Measurements from ENCODE around the gene PLSCR5.

Gene PLSCR5, protein sequence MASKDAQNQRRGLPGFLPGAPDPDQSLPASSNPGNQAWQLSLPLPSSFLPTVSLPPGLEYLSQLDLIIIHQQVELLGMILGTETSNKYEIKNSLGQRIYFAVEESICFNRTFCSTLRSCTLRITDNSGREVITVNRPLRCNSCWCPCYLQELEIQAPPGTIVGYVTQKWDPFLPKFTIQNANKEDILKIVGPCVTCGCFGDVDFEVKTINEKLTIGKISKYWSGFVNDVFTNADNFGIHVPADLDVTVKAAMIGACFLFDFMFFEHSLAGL

DNA sequence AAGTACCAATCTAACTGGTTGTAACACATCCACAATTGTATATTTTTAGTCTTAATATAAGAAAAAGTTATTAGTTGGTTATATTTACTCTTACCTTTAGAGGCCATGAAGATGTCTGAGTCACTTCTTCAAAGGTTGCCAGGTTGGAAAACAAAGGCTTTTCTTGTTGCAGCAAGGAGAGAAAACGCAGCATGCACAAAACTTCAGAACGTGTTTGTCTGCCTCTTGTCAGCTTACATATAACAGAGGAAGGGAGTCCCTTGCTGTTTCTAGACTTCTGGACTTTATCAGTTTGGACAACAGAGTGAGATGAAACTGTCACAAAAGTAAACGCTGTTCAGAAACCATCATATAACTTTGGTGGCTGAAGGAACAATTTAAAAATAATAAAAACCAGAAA, at the start of gene PLSCR5:
Gene PLSCR5 (minus strand): TSS at position 241 of the 400 bp plus-strand sequence. CDS start 134 bp downstream, at position 107.
- no peak for DNase-seq

DNA sequence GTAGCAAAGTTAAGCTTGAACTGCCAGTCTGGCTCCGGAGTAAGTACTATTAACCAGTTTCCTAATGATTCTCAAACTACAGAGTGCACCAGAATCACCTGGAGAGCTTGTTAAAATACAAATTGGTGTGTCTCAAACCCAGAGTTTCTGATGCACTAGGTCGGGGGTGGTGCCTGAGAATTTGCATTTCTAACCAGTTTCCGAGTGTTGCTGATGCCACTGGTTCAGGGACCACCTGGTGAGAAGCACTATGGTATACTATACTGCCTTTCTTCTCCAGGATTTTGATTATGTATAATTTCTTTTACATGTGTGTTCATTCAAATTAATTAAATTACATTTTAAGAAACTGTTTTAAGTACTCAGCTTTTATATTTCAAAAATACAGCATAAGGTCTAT, 48.8 kb upstream of the PLSCR5 start:
- DNase-seq, result no peak

DNA sequence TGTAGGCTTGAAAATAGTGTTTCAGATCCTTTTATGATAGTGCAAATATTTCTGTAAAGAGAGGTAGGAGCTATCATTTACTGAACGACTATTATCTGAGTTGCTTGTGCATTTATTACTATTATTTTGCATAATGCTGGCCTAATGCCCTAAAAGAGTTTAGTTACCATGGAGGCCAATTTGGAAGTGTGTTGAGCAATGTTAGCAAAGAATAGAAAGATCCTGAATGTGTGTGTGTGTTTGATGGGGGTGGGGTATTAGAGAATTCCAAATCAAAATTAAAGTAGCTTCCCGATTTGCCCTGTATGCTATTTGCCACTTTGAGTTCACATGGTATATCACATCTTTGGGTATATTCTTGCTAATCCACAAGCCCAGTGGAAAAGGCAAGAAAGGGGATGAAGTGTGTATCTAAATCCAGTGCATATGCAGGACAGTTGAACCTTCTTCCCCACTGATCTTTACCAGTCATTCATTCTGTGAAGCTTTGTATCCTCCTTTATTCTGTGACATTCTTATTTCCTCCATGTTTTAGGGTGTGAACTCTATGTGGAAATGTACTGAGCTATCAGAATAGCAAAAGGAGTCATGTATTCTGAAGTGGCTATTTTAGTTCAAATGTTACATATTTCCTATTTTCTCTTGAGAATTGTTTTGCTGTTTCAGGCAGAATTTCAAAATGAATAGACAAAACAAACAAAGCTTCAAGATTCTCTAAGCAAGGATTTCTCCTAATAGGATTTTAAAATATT, 45.7 kb upstream of the PLSCR5 start:
- no peak for DNase-seq

DNA sequence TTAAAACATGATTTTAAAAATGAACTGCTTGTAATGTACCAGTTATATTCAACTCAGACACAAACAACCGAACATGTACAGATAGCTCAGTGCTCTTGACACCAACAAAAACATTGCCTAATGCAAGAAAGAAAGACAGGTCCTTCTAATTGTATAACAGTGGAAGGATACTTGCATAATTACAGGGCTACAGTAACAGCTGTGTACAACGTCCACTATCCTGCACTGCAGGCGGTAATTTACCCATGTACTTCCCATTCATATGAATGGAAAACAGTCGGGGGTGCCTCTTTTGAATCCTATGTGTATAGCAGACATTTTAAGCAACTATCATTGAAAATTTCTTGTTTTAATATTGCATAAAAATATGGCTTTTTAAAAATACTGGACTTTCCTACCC, 41.1 kb upstream of the PLSCR5 start:
- no peak for DNase-seq

DNA sequence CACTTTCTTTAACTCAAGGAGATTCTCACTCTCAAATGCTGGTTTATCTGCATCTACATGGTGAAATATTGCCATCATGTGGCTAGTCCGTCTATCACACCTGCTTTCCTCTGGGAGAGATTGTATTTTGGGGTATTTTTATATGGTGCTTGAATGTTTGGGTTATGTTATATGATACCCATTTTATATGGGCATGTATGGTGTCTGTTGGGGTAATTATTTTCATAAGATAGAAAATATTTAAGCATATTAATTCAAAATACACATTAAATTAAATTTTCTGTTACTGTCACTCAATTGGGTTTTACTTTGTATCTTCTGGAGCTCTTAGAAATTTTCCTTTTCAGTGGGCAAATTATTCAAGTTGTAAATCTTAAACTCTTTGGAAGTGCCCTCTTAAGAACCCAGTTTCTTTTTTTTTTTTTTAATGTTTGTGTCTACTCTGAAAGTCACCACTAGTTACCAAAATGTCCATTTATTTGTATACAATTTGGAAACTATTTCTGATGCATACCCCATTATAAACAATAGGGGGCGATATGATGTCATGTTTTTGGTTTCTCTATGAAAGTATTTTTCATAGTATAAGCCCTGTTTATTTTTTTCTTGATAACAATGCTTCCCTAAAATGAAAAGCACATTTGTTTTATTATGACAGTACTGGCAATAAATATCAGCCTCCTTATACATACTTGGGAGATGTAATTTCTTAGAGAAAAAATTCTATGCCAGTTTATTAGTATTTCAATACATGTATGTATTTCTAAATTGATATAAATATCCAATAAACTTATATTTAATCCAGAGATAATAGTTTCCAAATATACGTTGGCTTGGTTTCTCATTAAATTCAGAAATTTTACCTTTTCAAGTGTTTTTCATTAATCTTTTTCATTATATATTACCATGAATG, 36.1 kb upstream of the PLSCR5 start:
- peak; percentile 2 for DNase-seq

DNA sequence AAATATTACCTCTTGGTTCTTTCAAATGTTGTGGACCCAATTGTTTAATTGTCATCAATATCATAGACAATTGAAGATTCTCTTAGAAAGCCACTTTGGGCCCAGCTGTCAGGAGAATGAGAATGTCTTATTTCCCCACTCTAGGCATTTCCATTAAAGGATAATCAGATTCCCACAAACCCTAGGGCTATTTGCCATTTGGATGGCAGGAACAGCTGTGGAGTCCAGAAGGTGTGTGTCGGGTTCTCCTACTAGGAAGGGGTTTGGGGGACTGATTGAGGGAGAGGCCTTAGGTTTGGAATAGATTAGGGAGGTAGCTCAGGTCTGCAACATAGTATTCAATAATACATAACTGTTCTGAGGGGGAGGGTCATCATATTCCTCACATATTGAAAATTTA, 35.2 kb upstream of the PLSCR5 start:
- DNase-seq, result no peak

DNA sequence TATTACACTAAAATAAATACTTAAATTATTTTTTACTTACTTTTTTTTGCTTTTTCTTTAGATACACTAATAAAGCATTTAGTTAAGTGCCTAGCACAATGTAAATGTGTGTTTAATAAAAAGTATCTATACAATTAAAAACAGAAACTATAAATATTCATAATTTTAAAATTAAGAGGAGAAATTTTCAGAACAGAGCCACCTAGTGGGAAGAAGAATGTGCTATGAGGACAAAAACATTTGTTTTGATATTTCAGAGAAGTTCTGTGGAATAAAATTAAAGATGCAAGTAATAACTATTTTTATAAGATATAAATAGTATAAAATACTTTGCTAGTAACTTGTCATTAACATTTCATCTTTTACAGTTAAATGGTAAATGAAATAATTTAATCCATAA, 33.6 kb upstream of the PLSCR5 start:
- DNase-seq, result no peak

DNA sequence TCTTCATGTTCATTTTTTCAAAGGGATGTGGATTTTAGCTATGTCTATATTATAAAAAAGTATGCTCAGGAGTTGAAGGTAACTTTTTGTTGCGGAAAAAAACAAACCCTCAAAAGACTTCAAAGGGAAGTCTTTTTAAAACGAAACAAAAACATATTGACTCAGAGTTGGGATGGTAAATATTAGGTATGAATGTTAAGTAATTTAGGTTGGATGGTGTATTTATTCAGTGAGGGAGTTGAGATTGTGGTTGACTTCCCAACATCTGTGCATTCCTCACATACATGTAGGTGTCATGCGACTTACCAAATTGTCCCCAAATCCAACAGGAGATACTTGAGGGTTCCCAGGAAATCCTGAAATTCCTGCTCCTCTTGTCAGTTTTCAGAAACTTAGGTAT, 32.7 kb upstream of the PLSCR5 start:
- DNase-seq, result no peak

DNA sequence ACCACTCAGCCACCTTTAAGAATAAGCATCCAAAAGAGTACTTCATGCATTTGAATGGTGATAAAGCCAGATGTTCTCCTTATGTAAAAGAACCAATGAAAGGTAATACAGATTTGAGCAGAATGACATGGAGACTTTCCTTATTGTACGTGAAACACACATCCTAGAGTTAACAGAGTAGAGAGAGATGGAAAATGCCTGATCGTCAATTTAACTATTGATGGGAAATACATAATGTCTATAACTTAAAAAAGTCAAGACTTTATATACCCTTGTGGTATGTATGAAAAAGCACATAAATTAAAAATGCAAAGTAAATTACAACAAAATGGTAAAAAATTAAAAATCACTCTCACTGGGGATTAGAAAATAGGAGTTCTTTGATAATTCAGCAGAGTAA, 31.7 kb upstream of the PLSCR5 start:
- no peak for DNase-seq

DNA sequence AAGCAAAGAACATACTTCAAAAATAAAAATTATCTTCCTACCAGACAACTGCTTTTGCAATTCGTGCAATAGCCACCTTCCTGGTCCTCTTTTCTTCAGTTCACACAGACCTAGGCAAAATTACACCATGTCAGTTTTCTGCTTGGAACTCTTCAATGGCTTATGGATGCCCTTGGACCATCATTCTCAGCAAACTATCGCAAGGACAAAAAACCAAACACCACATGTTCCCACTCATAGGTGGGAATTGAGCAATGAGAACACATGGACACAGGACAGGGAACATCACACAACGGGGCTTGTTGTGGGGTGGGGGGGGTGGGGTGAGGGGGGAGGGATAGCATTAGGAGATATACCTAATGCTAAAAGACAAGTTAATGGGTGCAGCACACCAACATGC, 29.2 kb upstream of the PLSCR5 start:
- DNase-seq, result no peak

DNA sequence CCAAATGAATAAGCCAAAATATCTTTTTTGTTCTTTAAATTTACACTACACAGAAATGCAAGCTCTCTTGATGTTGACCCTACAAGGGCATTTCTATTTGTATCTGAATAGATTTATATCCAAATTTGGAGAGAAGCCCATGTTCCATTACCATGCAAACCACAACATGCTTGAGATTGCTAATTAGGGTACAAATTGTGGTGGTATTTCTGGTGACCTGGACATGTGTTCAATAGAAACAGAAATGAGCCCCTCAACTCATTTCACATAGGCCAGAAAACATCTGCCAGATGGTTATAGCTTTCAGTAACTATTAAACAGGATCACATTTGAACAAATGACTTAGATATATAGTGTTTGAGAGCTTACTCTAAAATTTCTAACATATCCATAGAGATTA, 23.5 kb upstream of the PLSCR5 start:
- no peak for DNase-seq

DNA sequence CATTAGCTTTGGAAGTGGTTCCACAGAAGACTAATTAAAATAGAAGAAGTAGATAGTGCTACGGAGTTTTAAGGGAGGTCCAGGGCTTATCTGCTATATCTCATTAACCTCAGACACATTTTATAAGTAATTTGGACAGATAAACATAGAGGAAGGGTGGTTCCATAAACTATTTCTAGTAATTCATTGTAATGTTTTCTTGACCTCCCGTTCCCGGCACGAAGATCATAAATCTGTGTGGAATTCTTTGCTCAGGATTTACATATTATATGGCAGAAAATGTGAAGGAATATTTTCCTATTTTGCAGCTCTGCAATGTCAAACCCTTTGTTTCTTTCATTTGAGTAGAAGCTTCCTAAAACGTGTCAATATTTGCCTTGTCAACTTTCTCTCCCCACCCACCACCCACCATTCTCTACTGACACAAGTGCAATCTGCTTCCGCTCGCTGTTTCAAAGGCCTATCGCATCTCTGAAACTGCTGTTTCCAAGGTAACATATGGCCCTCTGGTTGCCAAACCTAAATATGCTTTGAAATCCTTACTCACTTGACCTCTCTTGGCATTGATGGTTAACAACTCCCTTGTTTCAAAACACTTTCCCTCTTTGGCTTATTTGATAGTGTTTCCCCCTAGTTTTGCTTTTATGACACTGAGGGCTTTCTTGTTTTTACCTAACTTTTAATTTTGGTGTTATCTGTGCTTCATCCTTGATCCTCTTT, 21.4 kb upstream of the PLSCR5 start:
- no peak for DNase-seq

DNA sequence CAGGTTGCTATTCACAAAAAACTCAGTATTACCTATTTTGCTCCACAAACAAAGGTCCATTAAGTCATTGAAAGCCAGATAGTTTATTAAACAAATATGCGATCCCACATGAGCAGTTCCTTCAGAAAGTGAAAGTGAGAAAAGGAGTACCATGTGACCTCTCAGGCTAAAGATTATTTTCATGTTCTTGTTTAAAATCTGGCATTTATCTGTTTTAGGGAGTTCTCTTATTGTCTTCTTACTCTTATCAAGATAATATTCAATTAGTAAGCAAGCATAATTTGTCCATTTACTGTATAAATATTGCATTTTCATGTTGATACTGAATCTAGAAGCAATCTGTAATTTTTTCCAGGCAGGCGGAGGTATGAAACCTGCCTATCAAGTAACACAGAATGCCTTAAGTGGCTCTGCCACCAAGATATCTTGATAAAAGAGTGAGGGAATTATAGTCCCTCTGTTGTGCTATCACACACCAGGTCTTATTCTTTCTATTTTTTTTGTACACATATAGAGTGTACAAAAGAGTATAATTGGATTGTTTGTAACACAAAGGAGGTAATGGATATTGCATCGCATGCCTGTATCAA, 20.1 kb upstream of the PLSCR5 start:
- no peak for DNase-seq

DNA sequence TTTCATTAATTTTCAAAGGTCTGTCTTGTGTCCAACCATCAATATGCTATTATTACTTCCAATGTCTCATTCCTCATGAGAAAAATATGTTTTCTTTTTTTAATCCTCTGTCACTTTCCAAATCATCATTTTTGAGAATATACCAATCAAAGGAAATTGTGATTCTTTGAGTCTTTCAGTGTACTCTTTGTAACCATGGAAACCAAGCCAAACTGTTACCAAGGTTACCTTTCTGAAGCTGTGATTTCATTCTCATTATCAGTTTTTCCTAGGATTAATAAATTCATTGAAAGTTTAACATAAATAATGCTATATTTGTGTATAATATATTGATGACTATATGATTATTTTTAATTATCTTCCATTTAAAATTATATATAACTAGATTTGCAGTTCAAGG, 16.6 kb upstream of the PLSCR5 start:
- no peak for DNase-seq

DNA sequence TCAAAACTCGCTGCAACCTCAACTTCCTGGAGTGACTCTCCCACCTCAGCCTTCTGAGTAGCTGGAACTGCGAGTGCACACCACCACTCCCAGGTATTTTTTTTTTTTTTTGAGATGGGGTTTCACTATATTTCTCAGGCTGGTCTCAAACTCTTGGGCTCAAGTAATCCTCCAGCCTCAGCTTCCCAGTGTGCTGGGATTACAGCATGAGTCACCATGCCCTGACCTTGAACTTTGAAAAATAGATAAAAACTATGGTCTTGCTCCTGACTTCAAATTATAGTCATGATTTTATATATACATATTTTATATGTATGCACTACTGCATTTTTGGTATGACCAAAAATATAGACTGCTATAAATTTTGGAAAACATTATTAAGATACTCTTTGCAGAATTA, 6.9 kb upstream of the PLSCR5 start:
- no peak for DNase-seq

DNA sequence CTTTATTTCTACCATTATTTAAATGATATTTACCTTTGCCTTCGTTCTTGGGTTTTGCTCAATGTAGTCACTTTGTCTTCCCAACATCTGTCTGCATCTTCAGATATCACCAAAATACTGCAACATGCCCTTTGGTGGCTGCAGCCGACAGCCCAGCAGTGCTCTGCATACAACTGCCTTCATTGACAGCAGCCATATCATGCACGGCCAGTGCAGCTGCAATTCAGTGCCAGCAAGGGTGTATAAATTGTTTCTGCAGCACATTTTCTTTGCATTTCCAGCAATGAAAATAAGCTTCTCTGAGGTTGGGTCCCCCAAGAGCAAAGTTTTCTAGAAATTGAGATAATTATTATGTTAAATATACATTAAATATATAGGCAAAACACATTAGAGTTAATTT, 6.0 kb upstream of the PLSCR5 start:
- no peak for DNase-seq

DNA sequence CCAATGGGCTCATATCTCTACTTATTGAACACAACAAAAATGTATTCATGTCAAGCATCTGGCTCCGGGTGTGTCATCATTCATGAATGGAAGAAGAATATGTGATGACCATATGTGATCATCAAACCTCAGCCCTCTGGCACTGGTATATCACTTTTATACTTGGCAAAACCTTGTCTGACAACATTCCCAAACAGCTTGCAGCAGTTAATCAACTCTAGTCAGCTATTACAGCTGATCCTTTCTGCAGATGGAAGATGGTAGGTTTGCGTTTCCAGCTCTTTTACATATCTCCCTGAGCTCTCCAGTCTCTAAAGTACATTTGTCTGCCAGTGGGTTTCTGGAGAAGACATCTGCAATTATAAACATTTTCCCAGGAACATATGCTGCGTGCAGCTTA, 6.6 kb downstream of the PLSCR5 start:
- DNase-seq, result no peak

DNA sequence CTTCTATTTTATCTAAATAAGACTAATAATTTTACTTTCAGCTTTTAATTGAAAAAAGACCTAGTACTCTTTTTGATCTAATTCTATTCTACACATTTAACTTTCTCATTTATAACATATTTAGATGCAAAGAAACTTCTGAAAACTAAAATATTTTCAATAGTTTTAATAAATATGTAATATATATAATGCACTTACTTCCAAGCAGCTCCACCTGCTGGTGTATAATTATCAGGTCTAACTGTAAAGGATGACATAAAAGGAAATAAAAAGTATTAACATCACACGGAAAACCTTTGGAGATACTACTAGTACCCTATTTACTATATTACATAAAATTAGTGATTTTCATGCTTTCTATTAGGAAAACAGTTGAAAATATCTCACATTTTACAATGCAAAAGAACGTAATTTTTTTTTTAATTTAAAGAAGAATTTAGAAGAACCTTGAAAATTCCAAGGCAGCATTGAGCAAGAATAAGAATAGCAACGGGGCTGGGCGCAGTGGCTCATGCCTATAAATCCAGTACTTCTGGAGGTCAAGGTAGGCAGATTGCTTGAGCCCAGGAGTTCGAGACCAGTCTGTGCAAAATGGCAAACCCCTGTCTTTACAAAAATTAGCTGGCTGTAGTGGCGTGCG, 10.2 kb downstream of the PLSCR5 start:
- no peak for DNase-seq

DNA sequence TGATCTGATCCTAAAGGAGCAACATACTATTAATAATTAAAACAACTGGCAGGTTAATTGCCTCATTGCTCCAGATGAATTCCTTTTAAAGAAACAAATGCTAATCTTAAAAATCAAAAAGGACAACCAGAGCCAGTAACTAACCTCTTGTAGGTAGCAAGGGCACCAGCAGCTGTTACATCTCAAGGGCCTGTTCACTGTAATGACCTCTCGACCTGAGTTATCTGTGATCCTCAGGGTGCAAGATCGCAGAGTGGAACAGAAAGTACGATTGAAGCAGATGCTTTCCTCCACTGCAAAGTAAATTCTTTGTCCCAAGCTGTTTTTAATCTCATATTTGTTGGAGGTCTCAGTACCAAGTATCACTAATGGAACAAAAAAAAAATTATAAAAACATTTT, 11.4 kb downstream of the PLSCR5 start:
- no peak for DNase-seq

DNA sequence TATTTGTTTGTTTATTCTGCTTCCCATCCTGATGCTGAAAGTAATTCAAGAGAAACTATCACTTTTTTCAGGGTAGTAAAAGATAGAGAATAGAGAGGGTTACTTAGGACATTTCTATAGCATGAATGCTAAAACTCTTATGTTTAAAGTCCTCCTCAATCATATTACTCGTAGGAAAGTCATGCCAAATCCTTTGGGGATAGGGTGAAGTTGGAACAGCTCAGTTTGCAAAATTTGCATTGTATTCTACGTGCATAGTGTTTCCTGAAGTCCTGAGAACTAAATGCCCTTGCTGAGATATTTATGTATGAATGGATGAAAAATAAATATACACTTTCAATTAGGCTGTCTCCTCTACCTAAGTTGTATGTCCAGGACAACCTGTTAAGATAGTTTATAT, 14.6 kb downstream of the PLSCR5 start:
- no peak for DNase-seq

DNA sequence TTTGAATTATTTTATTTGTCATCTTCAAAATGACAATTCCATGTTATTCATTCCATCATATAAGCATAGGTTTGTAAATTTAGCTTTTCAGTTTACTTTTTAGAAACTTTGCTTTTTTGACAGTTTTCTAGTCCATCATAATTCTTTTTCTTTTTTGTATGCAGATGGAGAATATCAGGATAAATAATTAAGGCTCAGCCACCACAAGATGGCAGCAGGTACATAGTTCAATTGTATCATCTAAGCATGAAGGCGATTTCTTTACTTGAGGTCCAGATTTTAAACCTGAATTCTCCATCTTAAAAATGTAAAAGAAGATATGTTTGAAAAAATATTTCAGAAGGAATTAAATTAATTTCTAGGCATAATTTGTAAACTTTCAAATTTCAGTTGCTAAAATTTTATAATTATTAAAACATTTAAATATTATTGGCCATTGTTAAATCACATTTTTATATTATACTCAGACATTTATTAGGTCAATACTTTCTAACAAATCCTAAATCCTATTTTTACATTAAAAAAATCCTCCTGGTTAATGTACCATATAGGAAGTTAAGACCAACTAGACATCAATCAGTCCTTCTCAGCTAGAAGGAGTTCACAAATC, 15.1 kb downstream of the PLSCR5 start:
- peak; percentile 23 for DNase-seq

DNA sequence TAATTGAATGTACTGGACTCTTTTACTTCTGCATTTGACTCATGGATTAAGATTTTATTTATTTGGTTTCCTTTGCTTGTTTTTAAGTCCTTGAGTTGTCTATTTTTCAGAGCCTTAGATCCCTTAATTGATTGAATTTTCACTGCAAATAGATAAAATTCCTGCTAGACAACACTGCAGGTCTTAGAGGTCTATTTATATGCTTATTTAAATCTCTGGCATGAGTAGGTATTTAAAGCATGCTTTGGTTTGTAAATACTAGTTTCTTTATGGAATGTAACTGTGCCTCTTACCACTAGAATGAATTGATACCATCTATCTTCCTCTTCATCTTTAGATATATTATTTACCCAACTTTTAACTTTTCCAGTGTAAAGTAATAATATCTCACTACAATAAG, 20.0 kb downstream of the PLSCR5 start:
- DNase-seq, result no peak

Measured in stimulated activated CD4-positive, alpha-beta T cell treated with anti-CD3 and anti-CD28 coated beads, Interleukin-15, amount 100 ng/mL, for 24 hours (primary cell).